Liver (tissue), 3 donors: ENCODE measurements around the gene NOM1.

Experiments used
- ATF3 ChIP-seq: IDR thresholded peaks from 2 replicates; pipeline ENCODE4 v1.6.1; 2016; ENCODE audit warnings: antibody characterized with exemption
- CTCF ChIP-seq: fragments of 150-350 bp; IDR thresholded peaks from 2 replicates; pipeline ENCODE4 v1.5.1; 2017; ENCODE audit warnings: improper control_type of control experiment, low read depth, low read length; ENCODE audit not compliant: missing input control
- EGR1 ChIP-seq, 2 donors: IDR thresholded peaks; 2 replicates each; pipeline ENCODE4 v1.6.1; 2016 to 2018; ENCODE audit warnings: antibody characterized with exemption in 2 of 2, low read depth in 2 of 2
- GABPA ChIP-seq, 2 donors: IDR thresholded peaks in 1 of 2; conservative IDR thresholded peaks in 1 of 2; 2 replicates each; pipeline ENCODE4 v1.6.1; 2016; ENCODE audit warnings: antibody characterized with exemption in 2 of 2, mild to moderate bottlenecking in 1 of 2, moderate library complexity in 1 of 2
- HNF4A ChIP-seq, 2 donors: conservative IDR thresholded peaks; 2 replicates each; pipeline ENCODE4 v1.6.1; 2016; ENCODE audit warnings: antibody characterized with exemption in 2 of 2, mild to moderate bottlenecking in 2 of 2
- JUND ChIP-seq, 2 donors: IDR thresholded peaks; 2 replicates each; pipeline ENCODE4 v1.6.1; 2016; ENCODE audit warnings: antibody characterized with exemption in 2 of 2
- MAX ChIP-seq: IDR thresholded peaks from 2 replicates; pipeline ENCODE4 v1.6.1; 2016; ENCODE audit warnings: antibody characterized with exemption
- NR2F2 ChIP-seq: IDR thresholded peaks from 2 replicates; pipeline ENCODE4 v1.6.1; 2016; ENCODE audit warnings: antibody characterized with exemption
- RAD21 ChIP-seq, 2 donors: IDR thresholded peaks; 2 replicates each; pipeline ENCODE4 v1.6.1; 2016; ENCODE audit warnings: antibody characterized with exemption in 2 of 2, mild to moderate bottlenecking in 2 of 2
- REST ChIP-seq: IDR thresholded peaks from 2 replicates; pipeline ENCODE4 v1.6.1; 2016; ENCODE audit warnings: antibody characterized with exemption, mild to moderate bottlenecking
- SP1 ChIP-seq: IDR thresholded peaks from 2 replicates; pipeline ENCODE4 v1.6.1; 2018; ENCODE audit warnings: antibody characterized with exemption, mild to moderate bottlenecking
- TAF1 ChIP-seq: conservative IDR thresholded peaks from 2 replicates; pipeline ENCODE4 v1.6.1; 2016; ENCODE audit warnings: antibody characterized with exemption, mild to moderate bottlenecking
- YY1 ChIP-seq: IDR thresholded peaks from 2 replicates; pipeline ENCODE4 v1.6.1; 2016; ENCODE audit warnings: antibody characterized with exemption, mild to moderate bottlenecking
- ZBTB33 ChIP-seq: IDR thresholded peaks from 2 replicates; pipeline ENCODE4 v1.6.1; 2016; ENCODE audit warnings: antibody characterized with exemption
- donor health status: healthy.
- donor health status: healthy.

GRCh38 chr7:156994417-156994816, 44.9 kb downstream of the NOM1 start:
- no peak for TF ChIP-seq CTCF
- TF ChIP-seq JUND (IDR thresholded peaks at IDR 0.05): no peak
- TF ChIP-seq REST: no peak
- TF ChIP-seq MAX: no peak
- TF ChIP-seq ATF3: no peak
- no peak for TF ChIP-seq SP1
- TF ChIP-seq YY1: no peak
- TF ChIP-seq TAF1: no peak
- no peak for TF ChIP-seq ZBTB33
- TF ChIP-seq NR2F2: no peak
- no peak for TF ChIP-seq RAD21 (IDR thresholded peaks at IDR 0.05)
- TF ChIP-seq EGR1 (IDR thresholded peaks at IDR 0.05; ENCODE audit: low read depth in 2 of 2): no peak
- TF ChIP-seq GABPA (IDR thresholded peaks at IDR 0.05 in 1 of 2, conservative IDR thresholded peaks at IDR 0.05 in 1 of 2): no peak
- TF ChIP-seq HNF4A (conservative IDR thresholded peaks at IDR 0.05): no peak
